WTC11 (cell line): ENCODE results near the gene CHTF8. TPM values are rescaled to one million over a fixed set of nuclear protein-coding genes. Genes with fewer than 3 reads are reported as not detected.
A peak's percentile ranks its signal among the peaks of the same experiment; 100 is the strongest.

ENCODE experiments used
- ATAC-seq: fragments of 200-7000 bp; cut with Tn5 transposase; 2 replicates; pipeline ENCODE4 v1.10.0; 2021; ENCODE audit warnings: mild to moderate bottlenecking, moderate library complexity
- CTCF ChIA-PET: fragments of 300-600 bp; sonication (Branson Sonifier 250); formaldehyde crosslinking; loops from one replicate; lab custom pipeline; 2021; ENCODE audit warnings: antibody characterized with exemption; lab: Charles Lee
- POLR2A ChIA-PET: fragments of 350-600 bp; sonication (Branson Sonifier 250); formaldehyde crosslinking; loops from one replicate; lab custom pipeline; 2021; ENCODE audit warnings: antibody characterized with exemption; lab: Charles Lee
- DNase-seq: peaks from one replicate; pipeline ENCODE4 v3.0.0; 2021; ENCODE audit warnings: low spot score
- H3K27ac Mint-ChIP-seq: 2 replicates; pipeline ENCODE4 v1.8.0; 2021; ENCODE audit warnings: mixed read lengths
- H3K27me3 Mint-ChIP-seq: 2 replicates; pipeline ENCODE4 v1.8.0; 2021; ENCODE audit warnings: low read depth, mild to moderate bottlenecking, moderate library complexity, mixed read lengths
- H3K36me3 Mint-ChIP-seq: 2 replicates; pipeline ENCODE4 v1.8.0; 2021; ENCODE audit warnings: mixed read lengths
- H3K4me1 Mint-ChIP-seq: 2 replicates; pipeline ENCODE4 v1.8.0; 2022; ENCODE audit warnings: mixed read lengths
- H3K4me3 Mint-ChIP-seq: 2 replicates; pipeline ENCODE4 v1.8.0; 2021; ENCODE audit warnings: mild to moderate bottlenecking, moderate library complexity, mixed read lengths
- H3K9me3 Mint-ChIP-seq: 2 replicates; pipeline ENCODE4 v1.8.0; 2021; ENCODE audit warnings: mixed read lengths
- AR ChIP-seq: fragments of 250-450 bp; sonication (Bioruptor Pico); IDR thresholded peaks from 2 replicates; pipeline ENCODE4 v1.9.0; 2021; ENCODE audit warnings: mild to moderate bottlenecking
- ATF6 ChIP-seq: sonication (generic); formaldehyde crosslinking; IDR thresholded peaks from 2 replicates; pipeline ENCODE4 v1.8.1; 2023; ENCODE audit warnings: mild to moderate bottlenecking, missing genetic modification reagents
- CREM ChIP-seq: sonication (generic); formaldehyde crosslinking; IDR thresholded peaks from 2 replicates; pipeline ENCODE4 v1.8.1; 2022; ENCODE audit warnings: mild to moderate bottlenecking, missing genetic modification reagents, moderate library complexity
- E2F4 ChIP-seq: sonication (generic); formaldehyde crosslinking; IDR thresholded peaks from 2 replicates; pipeline ENCODE4 v1.8.1; 2022; ENCODE audit warnings: low read depth, mild to moderate bottlenecking, moderate library complexity, missing genetic modification reagents, borderline replicate concordance
- ELF4 ChIP-seq: sonication (generic); formaldehyde crosslinking; IDR thresholded peaks from 2 replicates; pipeline ENCODE4 v1.8.1; 2022; ENCODE audit warnings: low read depth, mild to moderate bottlenecking, moderate library complexity, missing genetic modification reagents
- EMX1 ChIP-seq: fragments of 250-450 bp; sonication (Bioruptor Pico); IDR thresholded peaks from 2 replicates; pipeline ENCODE4 v1.8.0; 2021; ENCODE audit warnings: mild to moderate bottlenecking
- GRHL2 ChIP-seq: fragments of 250-450 bp; sonication (Bioruptor Pico); IDR thresholded peaks from 2 replicates; pipeline ENCODE4 v1.8.0; 2022; ENCODE audit warnings: mild to moderate bottlenecking, moderate library complexity; ENCODE audit not compliant: insufficient replicate concordance, severe bottlenecking
- IRF1 ChIP-seq: sonication (generic); formaldehyde crosslinking; IDR thresholded peaks from 2 replicates; pipeline ENCODE4 v1.8.0; 2023; ENCODE audit warnings: missing genetic modification reagents
- IRF2 ChIP-seq: sonication (generic); formaldehyde crosslinking; IDR thresholded peaks from 2 replicates; pipeline ENCODE4 v1.8.0; 2022; ENCODE audit warnings: low read depth, missing genetic modification reagents, borderline replicate concordance
- JUN ChIP-seq: sonication (generic); formaldehyde crosslinking; IDR thresholded peaks from 2 replicates; pipeline ENCODE4 v1.8.0; 2023; ENCODE audit warnings: mild to moderate bottlenecking, missing genetic modification reagents
- PREB ChIP-seq: sonication (generic); formaldehyde crosslinking; IDR thresholded peaks from 2 replicates; pipeline ENCODE4 v1.8.1; 2022; ENCODE audit warnings: mild to moderate bottlenecking, missing genetic modification reagents, moderate library complexity, borderline replicate concordance
- PRRX2 ChIP-seq: fragments of 250-450 bp; sonication (Bioruptor Pico); IDR thresholded peaks from 2 replicates; pipeline ENCODE4 v1.8.0; 2021; ENCODE audit warnings: mild to moderate bottlenecking
- TEAD1 ChIP-seq: sonication (generic); formaldehyde crosslinking; IDR thresholded peaks from 2 replicates; pipeline ENCODE4 v1.8.0; 2022; ENCODE audit warnings: mild to moderate bottlenecking, missing genetic modification reagents
- ZNF121 ChIP-seq: sonication (generic); formaldehyde crosslinking; IDR thresholded peaks from 2 replicates; pipeline ENCODE4 v1.8.0; 2023; ENCODE audit warnings: missing genetic modification reagents
- ZNF219 ChIP-seq: sonication (generic); formaldehyde crosslinking; IDR thresholded peaks from 2 replicates; pipeline ENCODE4 v1.8.0; 2023; ENCODE audit warnings: missing genetic modification reagents, mild to moderate bottlenecking, borderline replicate concordance
- ZNF281 ChIP-seq: sonication (generic); formaldehyde crosslinking; IDR thresholded peaks from 2 replicates; pipeline ENCODE4 v1.8.0; 2023; ENCODE audit warnings: mild to moderate bottlenecking, missing genetic modification reagents
- ZNF317 ChIP-seq: sonication (generic); formaldehyde crosslinking; IDR thresholded peaks from 2 replicates; pipeline ENCODE4 v1.8.1; 2023; ENCODE audit warnings: low read depth, mild to moderate bottlenecking, moderate library complexity, missing genetic modification reagents, borderline replicate concordance
- ZNF532 ChIP-seq: fragments of 250-450 bp; sonication (Bioruptor Pico); IDR thresholded peaks from 2 replicates; pipeline ENCODE4 v1.9.0; 2021; ENCODE audit warnings: mild to moderate bottlenecking, borderline replicate concordance
- ZNF671 ChIP-seq: fragments of 250-450 bp; sonication (Bioruptor Pico); IDR thresholded peaks from 2 replicates; pipeline ENCODE4 v1.8.0; 2021; ENCODE audit warnings: mild to moderate bottlenecking
- ZSCAN18 ChIP-seq: fragments of 250-450 bp; sonication (Bioruptor Pico); IDR thresholded peaks from 2 replicates; pipeline ENCODE4 v2.1.2; 2022; ENCODE audit warnings: mild to moderate bottlenecking, moderate library complexity
- total RNA-seq: library from RNA; stranded (reverse); gene quantifications from 3 replicates; pipeline ENCODE4 v1.2.3, GENCODE V29; 2021

Gene CHTF8
- total RNA-seq, 1 experiment from 2014 or later, result 115 TPM

GRCh38 chr16:69079697-69080096, 52.7 kb downstream of the CHTF8 start (continued):
- no peak for TF ChIP-seq PRRX2 (CRISPR knock-in tag)
- TF ChIP-seq CREM (CRISPR knock-in tag), result no peak
- no peak for TF ChIP-seq ATF6 (CRISPR knock-in tag)
- no peak for TF ChIP-seq ZNF532 (CRISPR knock-in tag)
- TF ChIP-seq ZSCAN18 (CRISPR knock-in tag), result no peak
- no peak for TF ChIP-seq TEAD1
- no peak for TF ChIP-seq IRF2 (CRISPR knock-in tag)
- TF ChIP-seq ZNF281 (CRISPR knock-in tag), result no peak
- no peak for TF ChIP-seq ELF4
- no peak for TF ChIP-seq JUN (CRISPR knock-in tag)
- TF ChIP-seq E2F4 (CRISPR knock-in tag), result no peak
- TF ChIP-seq ZNF671, result no peak
- TF ChIP-seq, all 79 proteins: peak for 0

- Mint-ChIP-seq H3K27me3 (no peaks in the 10 kb centered on the region), H3K27ac (peak overlapping the region; percentile 76), H3K9me3 (no peaks in the 10 kb centered on the region), H3K36me3 (no peaks in the 10 kb centered on the region), H3K4me3 (no peak overlapping the region), H3K4me1 (peaks cover 38% of the 10 kb centered on the region)
- ATAC-seq (peak; percentile 86), DNase-seq (peak; percentile 62)
- POLR2A ChIA-PET, result interaction anchor here (0.8 kb wide), 1 partner anchor 30 kb away, joined by 3 read pairs; no protein-coding TSS in a partner anchor
- CTCF ChIA-PET, result interaction anchor here (0.5 to 1.8 kb wide), 8 partner anchors 11 to 360 kb away, joined by 3 to 7 read pairs (median 4); partner anchors contain the start of gene HAS3
- no peak; the same call in 1 of the 2 replicates for TF ChIP-seq ZNF219 (CRISPR knock-in tag)
- TF ChIP-seq PREB, result no peak
- no peak for TF ChIP-seq IRF2 (CRISPR knock-in tag)
- TF ChIP-seq IRF1, result peak; percentile 67; the same call in 1 of the 2 replicates
- TF ChIP-seq ZNF121 (CRISPR knock-in tag), result no peak
- TF ChIP-seq GRHL2 (CRISPR knock-in tag), result no peak
- TF ChIP-seq EMX1 (CRISPR knock-in tag), result no peak
- no peak for TF ChIP-seq AR (CRISPR knock-in tag)
- no peak for TF ChIP-seq ZNF317 (CRISPR knock-in tag)
Measured at GRCh38 chr16:69078073-69078472, 54.3 kb downstream of the CHTF8 start.
